Pancreas (tissue), 10 donors: ENCODE measurements around the gene FGD3. TPM values are rescaled to one million over a fixed set of nuclear protein-coding genes. Genes with fewer than 3 reads are reported as not detected.

Source experiments
- ATAC-seq, 4 donors: fragments of 200-7000 bp; cut with Tn5 transposase; one replicate each; pipeline versions ENCODE4 v1.8.0 to v1.9.1; 2020; ENCODE audit warnings: mild to moderate bottlenecking in 4 of 4, moderate library complexity in 4 of 4
- DNase-seq, 6 donors: peaks; one replicate each; pipeline ENCODE4 v3.0.0-alpha.2; 2020
- FAIRE-seq: peaks from 2 replicates; lab custom pipeline; 2012; peaks lifted over from hg19 to GRCh38; lab: Jason Lieb, UNC
- H3K27ac ChIP-seq, 4 donors: fragments of 200-600 bp; sonication (generic); 1 replicate in 3 of 4; 2 replicates in 1 of 4; pipeline versions ENCODE4 v1.5.0 to v1.8.0; 2020
- H3K27me3 ChIP-seq, 4 donors: fragments of 200-600 bp; one replicate each; pipeline ENCODE4 v1.8.0; 2021
- H3K36me3 ChIP-seq, 3 donors: fragments of 200-600 bp; sonication (generic) in 1 of 3; one replicate each; pipeline versions ENCODE4 v1.5.0 to v1.8.0; 2020 to 2021
- H3K4me1 ChIP-seq, 3 donors: fragments of 200-600 bp; one replicate each; pipeline ENCODE4 v1.8.0; 2021
- H3K4me3 ChIP-seq, 4 donors: fragments of 200-600 bp; sonication (generic) in 2 of 4; one replicate each; pipeline versions ENCODE4 v1.5.0 to v1.8.0; 2020 to 2021
- H3K9me3 ChIP-seq, 4 donors: fragments of 200-600 bp; one replicate each; pipeline ENCODE4 v1.8.0; 2021
- WGBS, 2 donors: extraction: QIAGEN DNeasy Blood & Tissue Kit; methylation state at CpG; one replicate each; pipeline ENCODE4 v1.1.7; 2013; 5-methylcytosine and 5-hydroxymethylcytosine counted together
- intact Hi-C, 3 donors: fragments of 100-400 bp; cut with DNase I; formaldehyde crosslinking; loops; one replicate each; pipeline versions ENCODE4 v1.11.1 to v1.14.2; 2022
- polyA plus RNA-seq, 2 donors: library from polyadenylated mRNA; stranded (reverse); fragments of 200-250 nt; gene quantifications; one replicate each; pipeline ENCODE4 v1.2.3, GENCODE V29; 2013
- total RNA-seq, 6 donors: library from RNA; stranded (reverse); fragmentation: NEBNext Ultra II Directional in 4 of 6; extraction: Animal tissue kit (Norgen Biotek cat#: 25700) in 4 of 6; gene quantifications; one replicate each; pipeline versions ENCODE4 v1.2.1 to v1.2.4, GENCODE V29; 2021 to 2023
- TF ChIP-seq, protein P1 (sequence below), 4 donors: fragments of 200-600 bp; sonication (generic) in 3 of 4; IDR thresholded peaks; one replicate each; pipeline versions ENCODE4 v1.5.0 to v1.8.0; 2021; ENCODE audit warnings: antibody characterized with exemption in 4 of 4
- donor health status: healthy with polysubstance abuse.
- donor health status: DM: no; HTN: no; CAD: no; lungs with moderate emphysema.
- donor health status: DM: no; HTN: no; CAD: no.
- donor health status: control.
- donor health status: control.
- donor health status: Bipolar disorder and iron deficiency.
- donor health status: DM: yes; HTN: yes; CAD: no.
- donor health status: DM: no; HTN: no; CAD: no.
- donor health status: DM: no; HTN: no; CAD: no.
- donor health status: DM: yes; HTN: yes; CAD: no.

FGD3 gene
- total and polyA plus RNA-seq, 8 donors, result 5.0 to 27.7 (median 7.8) TPM

- no peaks in the 10 kb centered on the region for H3K27me3 ChIP-seq
- FAIRE-seq, result no peak
- ATAC-seq, result peak in 2 of 4 donors; percentile 2 to 5
- peaks cover 0 to 4% (median 0%) of the 10 kb centered on the region in 3 donors for H3K4me1 ChIP-seq
- peak overlapping the region in 1 of 4 donors; percentile 72 for H3K4me3 ChIP-seq
- H3K9me3 ChIP-seq, result no peaks in the 10 kb centered on the region
- TF ChIP-seq, protein P1, sequence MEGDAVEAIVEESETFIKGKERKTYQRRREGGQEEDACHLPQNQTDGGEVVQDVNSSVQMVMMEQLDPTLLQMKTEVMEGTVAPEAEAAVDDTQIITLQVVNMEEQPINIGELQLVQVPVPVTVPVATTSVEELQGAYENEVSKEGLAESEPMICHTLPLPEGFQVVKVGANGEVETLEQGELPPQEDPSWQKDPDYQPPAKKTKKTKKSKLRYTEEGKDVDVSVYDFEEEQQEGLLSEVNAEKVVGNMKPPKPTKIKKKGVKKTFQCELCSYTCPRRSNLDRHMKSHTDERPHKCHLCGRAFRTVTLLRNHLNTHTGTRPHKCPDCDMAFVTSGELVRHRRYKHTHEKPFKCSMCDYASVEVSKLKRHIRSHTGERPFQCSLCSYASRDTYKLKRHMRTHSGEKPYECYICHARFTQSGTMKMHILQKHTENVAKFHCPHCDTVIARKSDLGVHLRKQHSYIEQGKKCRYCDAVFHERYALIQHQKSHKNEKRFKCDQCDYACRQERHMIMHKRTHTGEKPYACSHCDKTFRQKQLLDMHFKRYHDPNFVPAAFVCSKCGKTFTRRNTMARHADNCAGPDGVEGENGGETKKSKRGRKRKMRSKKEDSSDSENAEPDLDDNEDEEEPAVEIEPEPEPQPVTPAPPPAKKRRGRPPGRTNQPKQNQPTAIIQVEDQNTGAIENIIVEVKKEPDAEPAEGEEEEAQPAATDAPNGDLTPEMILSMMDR (IDR thresholded peaks at IDR 0.05), result no peak
- 70 to 76% methylated on average over 14 of the region's 14 CpGs for WGBS, 2 donors
- DNase-seq, result peak in 2 of 6 donors; percentile 12 to 54
- intact Hi-C loops, result no loop called here
- H3K27ac ChIP-seq, result no peak overlapping the region
- no peaks in the 10 kb centered on the region for H3K36me3 ChIP-seq
Observed at GRCh38 chr9:93057703-93058354, 110.5 kb downstream of the FGD3 start.

- peak; percentile 37 to 78 (median 64) for DNase-seq
- Histone ChIP-seq H3K9me3 (no peaks in the 10 kb centered on the region), H3K27ac (no peak within 1 kb of the TSS), H3K4me1 (peaks cover 0 to 4% (median 0%) of the 10 kb centered on the region in 3 donors), H3K27me3 (no peaks in the 10 kb centered on the region), H3K4me3 (peak within 1 kb of the TSS; percentile 9 to 72 (median 32)), H3K36me3 (no peaks in the 10 kb centered on the region)
- ATAC-seq, result peak; percentile 70 to 88 (median 82)
- 4 to 5% methylated on average over 31 to 55 of the region's 55 CpGs for WGBS, 2 donors
- FAIRE-seq, result no peak
- intact Hi-C loops, result no loop called here
- TF ChIP-seq, protein P1 (IDR thresholded peaks at IDR 0.05), result no peak
Observed at GRCh38 chr9:93058355-93059010, 111.2 kb downstream of the FGD3 start, which contains the start of gene SUSD3. Gene SUSD3, plus strand, starts transcription at chr9:93058701. Its CDS starts 42 bp downstream, at chr9:93058743.

DNA sequence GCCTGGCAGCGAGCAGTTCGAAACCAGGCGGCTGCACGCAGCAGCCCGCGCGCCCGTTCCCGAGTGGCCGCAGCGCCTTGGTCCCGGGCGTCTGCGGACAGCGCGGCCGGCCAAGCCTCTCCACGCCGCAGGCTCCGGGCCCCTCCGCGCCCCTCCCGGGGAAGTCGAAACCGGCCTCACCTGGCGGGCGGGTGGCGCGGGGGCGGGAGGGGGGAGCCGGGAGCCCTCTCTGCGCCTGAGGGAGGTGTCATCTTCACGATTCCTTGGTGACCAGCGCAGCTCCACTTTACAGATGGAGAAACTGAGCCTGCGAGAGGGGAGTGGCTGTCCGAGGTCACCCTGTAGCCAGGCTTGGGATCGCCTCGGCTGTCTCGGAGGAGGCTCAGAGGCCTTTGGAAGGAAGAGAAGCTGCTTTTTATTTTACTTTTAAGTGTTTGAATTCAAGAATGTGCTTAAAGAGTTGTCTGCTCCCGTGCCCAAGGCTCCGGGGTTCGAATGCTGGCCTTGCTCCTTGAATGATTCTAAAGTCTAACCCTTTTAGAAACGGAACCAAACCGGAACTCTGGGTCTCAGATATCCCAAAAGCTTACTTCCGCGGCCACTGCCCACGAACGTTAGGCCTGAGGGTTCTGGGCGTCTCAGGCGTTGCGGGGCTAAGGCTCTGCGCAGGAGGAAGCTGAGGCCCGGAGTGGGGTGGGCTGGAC is 111.8 kb downstream of the FGD3 start:
- Histone ChIP-seq H3K27me3 (no peaks in the 10 kb centered on the region), H3K4me1 (peaks cover 0 to 4% (median 0%) of the 10 kb centered on the region in 3 donors), H3K4me3 (peak overlapping the region; percentile 9 to 72 (median 32)), H3K27ac (no peak overlapping the region), H3K36me3 (no peaks in the 10 kb centered on the region), H3K9me3 (no peaks in the 10 kb centered on the region)
- no peak for FAIRE-seq
- intact Hi-C loops, result no loop called here
- TF ChIP-seq, protein P1 (IDR thresholded peaks at IDR 0.05), result no peak
- peak in 1 of 6 donors; percentile 41 for DNase-seq
- ATAC-seq, result peak in 2 of 4 donors; percentile 8 to 23
- whole genome bisulfite sequencing, 2 donors, result 37 to 39% methylated on average over 49 to 53 of the region's 53 CpGs

DNA sequence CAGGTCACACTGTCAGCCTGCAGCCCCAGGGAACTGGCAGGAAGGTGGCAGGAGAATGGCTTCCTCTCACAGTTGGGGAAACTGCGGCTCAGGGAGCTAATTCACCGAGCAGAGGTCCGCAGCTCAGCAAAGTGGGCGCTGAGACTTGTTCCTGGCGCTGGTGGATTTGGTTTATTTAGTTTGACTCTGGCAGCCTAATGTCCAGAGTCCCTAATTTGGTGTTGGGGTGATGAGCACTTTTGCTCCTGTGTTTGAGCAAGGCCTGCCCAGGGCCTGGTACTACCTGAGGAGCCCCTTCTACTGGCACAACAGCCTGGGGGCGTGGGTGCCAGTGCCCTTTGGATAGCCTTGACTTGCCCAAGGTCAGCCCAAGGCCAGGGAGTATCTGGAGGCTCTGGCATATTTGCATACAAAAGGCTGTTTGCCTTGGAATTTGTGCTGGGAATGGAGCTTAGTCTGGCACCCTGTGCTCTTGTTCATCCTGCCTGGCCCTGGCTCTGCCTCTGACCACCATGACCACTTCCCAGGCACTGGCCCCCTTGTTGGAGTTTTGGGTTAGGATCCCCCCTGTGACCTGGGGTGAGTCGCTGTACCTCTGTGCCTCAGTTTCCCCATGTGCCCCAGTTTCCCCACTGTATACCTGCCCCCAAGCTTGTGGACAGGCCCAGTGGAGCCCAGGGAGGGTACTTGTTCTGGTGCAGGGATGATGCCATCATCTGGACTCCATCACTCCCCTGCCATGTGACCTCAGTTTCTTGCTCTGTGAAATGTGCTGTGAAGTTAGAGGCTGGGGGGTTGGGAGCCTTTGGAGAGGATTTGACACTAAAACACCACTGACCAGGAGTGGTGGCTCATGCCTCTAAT is 112.6 kb downstream of the FGD3 start:
- ATAC-seq (no peak), FAIRE-seq (no peak), DNase-seq (peak in 1 of 6 donors; percentile 45)
- peak overlapping the region in 1 of 4 donors; percentile 72 for H3K4me3 ChIP-seq
- no peaks in the 10 kb centered on the region for H3K9me3 ChIP-seq
- H3K27me3 ChIP-seq, result no peaks in the 10 kb centered on the region
- no peaks in the 10 kb centered on the region for H3K36me3 ChIP-seq
- H3K27ac ChIP-seq, result no peak overlapping the region
- intact Hi-C loops, result no loop called here
- TF ChIP-seq, protein P1 (IDR thresholded peaks at IDR 0.05), result no peak
- WGBS, 2 donors, result 82 to 90% methylated on average over 7 of the region's 7 CpGs
- H3K4me1 ChIP-seq, result peaks cover 0 to 4% (median 0%) of the 10 kb centered on the region in 3 donors
